MM.1S (cell line): ENCODE data around the gene DCHS1.

Experiments used
- EZH2 ChIP-seq: fragments of 300-600 bp; sonication (generic); optimal IDR thresholded peaks from 2 replicates; pipeline ENCODE3; 2017; ENCODE audit warnings: low read depth, mild to moderate bottlenecking, antibody characterized with exemption, low read length, mixed read lengths
- EZH2phosphoT487 ChIP-seq: fragments of 300-600 bp; sonication (generic); IDR thresholded peaks from 2 replicates; pipeline ENCODE4 v1.6.1; 2018; ENCODE audit warnings: antibody characterized with exemption, low read length
- TF ChIP-seq, protein P1 (sequence below): fragments of 300-600 bp; sonication (generic); IDR thresholded peaks from 2 replicates; pipeline ENCODE4 v1.5.1; 2016; ENCODE audit warnings: antibody characterized with exemption, low read length, mixed read lengths

DNA sequence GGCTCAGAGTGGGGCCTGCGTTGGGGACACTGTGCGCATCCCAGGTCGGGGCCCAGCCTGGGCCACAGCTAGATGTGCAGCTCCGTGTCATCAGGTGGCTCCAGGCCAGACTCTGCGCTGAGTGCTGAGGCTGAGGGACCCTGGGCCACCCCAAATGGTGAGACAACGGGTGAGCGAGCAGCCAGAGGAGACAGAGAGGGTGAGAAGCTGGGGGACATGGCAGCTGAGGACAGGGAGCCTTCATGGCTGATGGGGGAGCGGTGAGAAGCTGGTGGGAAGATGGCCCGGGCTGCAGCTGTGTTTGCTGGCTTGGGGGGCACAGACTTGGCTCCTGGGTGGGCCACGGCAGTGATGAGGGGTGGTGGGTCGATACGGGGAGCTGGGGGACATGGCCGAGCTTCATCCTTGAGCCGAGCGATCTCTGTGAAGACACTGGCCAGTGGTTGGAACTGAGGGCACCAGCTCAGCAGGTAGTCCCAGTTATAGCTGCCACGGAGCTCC lies 33.8 kb downstream of the DCHS1 start:
- TF ChIP-seq, protein P1, sequence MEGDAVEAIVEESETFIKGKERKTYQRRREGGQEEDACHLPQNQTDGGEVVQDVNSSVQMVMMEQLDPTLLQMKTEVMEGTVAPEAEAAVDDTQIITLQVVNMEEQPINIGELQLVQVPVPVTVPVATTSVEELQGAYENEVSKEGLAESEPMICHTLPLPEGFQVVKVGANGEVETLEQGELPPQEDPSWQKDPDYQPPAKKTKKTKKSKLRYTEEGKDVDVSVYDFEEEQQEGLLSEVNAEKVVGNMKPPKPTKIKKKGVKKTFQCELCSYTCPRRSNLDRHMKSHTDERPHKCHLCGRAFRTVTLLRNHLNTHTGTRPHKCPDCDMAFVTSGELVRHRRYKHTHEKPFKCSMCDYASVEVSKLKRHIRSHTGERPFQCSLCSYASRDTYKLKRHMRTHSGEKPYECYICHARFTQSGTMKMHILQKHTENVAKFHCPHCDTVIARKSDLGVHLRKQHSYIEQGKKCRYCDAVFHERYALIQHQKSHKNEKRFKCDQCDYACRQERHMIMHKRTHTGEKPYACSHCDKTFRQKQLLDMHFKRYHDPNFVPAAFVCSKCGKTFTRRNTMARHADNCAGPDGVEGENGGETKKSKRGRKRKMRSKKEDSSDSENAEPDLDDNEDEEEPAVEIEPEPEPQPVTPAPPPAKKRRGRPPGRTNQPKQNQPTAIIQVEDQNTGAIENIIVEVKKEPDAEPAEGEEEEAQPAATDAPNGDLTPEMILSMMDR, result no peak
- no peak for TF ChIP-seq EZH2
- no peak for TF ChIP-seq EZH2phosphoT487
